KMS-11 (cell line): ENCODE data around the gene PSAP.

Source experiments
- H2AFZ ChIP-seq: fragments of 200-600 bp; sonication (generic); 2 replicates; pipeline ENCODE4 v1.6.1; 2016; ENCODE audit warnings: antibody characterized with exemption, mixed run types, low read depth
- H3K27ac ChIP-seq: fragments of 200-600 bp; sonication (generic); 2 replicates; pipeline ENCODE4 v1.6.1; 2016; ENCODE audit warnings: mild to moderate bottlenecking, mixed run types
- H3K27me3 ChIP-seq: fragments of 200-600 bp; sonication (generic); 2 replicates; pipeline ENCODE4 v1.6.1; 2017; ENCODE audit warnings: mild to moderate bottlenecking, low read depth, mixed run types, moderate library complexity; ENCODE audit not compliant: insufficient read depth
- H3K36me3 ChIP-seq: fragments of 200-600 bp; sonication (generic); 2 replicates; pipeline ENCODE4 v1.6.1; 2017; ENCODE audit warnings: mild to moderate bottlenecking, mixed run types; ENCODE audit not compliant: insufficient read depth
- H3K4me1 ChIP-seq: fragments of 200-600 bp; sonication (generic); 2 replicates; pipeline ENCODE4 v1.6.1; 2016; ENCODE audit warnings: mild to moderate bottlenecking, low read depth, mixed run types; ENCODE audit not compliant: poor library complexity, severe bottlenecking
- H3K4me2 ChIP-seq: fragments of 200-600 bp; sonication (generic); 2 replicates; pipeline ENCODE4 v1.7.0; 2016; ENCODE audit warnings: mild to moderate bottlenecking, mixed run types
- H3K4me3 ChIP-seq: fragments of 200-600 bp; sonication (generic); IDR thresholded peaks from 2 replicates; pipeline ENCODE4 v1.6.1; 2017; ENCODE audit warnings: low read depth, low read length, mixed read lengths; ENCODE audit not compliant: insufficient read depth
- H3K79me2 ChIP-seq: fragments of 200-600 bp; sonication (generic); 2 replicates; pipeline ENCODE4 v1.6.1; 2016; ENCODE audit warnings: low read depth, mixed run types; ENCODE audit not compliant: insufficient read depth
- H3K9ac ChIP-seq: fragments of 200-600 bp; sonication (generic); 2 replicates; pipeline ENCODE4 v1.6.1; 2016; ENCODE audit warnings: mild to moderate bottlenecking, mixed run types
- H4K20me1 ChIP-seq: fragments of 200-600 bp; sonication (generic); 2 replicates; pipeline ENCODE4 v1.6.1; 2016; ENCODE audit warnings: mild to moderate bottlenecking, mixed run types; ENCODE audit not compliant: insufficient read depth
- TF ChIP-seq, protein P1 (sequence below): fragments of 200-600 bp; sonication (generic); conservative IDR thresholded peaks from 2 replicates; pipeline ENCODE4 v1.6.1; 2017; ENCODE audit warnings: low read depth, mild to moderate bottlenecking, antibody characterized with exemption, low read length, moderate library complexity, mixed read lengths

Gene PSAP

DNA sequence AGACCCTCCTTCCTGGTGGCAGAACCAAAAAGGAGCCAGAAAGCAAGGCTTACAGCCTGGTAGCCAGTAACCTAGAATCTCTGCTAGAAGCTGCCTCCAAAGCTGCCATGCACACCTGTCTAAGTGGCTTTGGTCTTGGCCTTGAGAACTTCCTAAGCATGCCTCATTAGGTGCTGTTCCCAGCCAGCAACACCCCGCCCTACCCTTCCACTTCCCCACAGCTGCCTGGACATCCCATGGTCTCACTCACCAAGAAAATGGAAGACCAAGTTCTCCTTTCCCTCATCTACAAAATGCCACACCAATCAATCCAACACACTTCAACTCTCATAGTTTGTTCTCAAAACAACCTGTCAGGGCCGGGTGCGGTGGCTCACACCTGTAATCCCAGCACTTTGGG, 4.2 kb downstream of the PSAP start:
- H3K4me2 ChIP-seq = no peak overlapping the region
- H3K4me1 ChIP-seq = peaks cover 31% of the 10 kb centered on the region
- no peak overlapping the region for H3K4me3 ChIP-seq
- TF ChIP-seq, protein P1, sequence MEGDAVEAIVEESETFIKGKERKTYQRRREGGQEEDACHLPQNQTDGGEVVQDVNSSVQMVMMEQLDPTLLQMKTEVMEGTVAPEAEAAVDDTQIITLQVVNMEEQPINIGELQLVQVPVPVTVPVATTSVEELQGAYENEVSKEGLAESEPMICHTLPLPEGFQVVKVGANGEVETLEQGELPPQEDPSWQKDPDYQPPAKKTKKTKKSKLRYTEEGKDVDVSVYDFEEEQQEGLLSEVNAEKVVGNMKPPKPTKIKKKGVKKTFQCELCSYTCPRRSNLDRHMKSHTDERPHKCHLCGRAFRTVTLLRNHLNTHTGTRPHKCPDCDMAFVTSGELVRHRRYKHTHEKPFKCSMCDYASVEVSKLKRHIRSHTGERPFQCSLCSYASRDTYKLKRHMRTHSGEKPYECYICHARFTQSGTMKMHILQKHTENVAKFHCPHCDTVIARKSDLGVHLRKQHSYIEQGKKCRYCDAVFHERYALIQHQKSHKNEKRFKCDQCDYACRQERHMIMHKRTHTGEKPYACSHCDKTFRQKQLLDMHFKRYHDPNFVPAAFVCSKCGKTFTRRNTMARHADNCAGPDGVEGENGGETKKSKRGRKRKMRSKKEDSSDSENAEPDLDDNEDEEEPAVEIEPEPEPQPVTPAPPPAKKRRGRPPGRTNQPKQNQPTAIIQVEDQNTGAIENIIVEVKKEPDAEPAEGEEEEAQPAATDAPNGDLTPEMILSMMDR = no peak
- no peak overlapping the region for H3K27ac ChIP-seq
- peaks cover 51% of the 10 kb centered on the region for H3K79me2 ChIP-seq
- H3K27me3 ChIP-seq = no peaks in the 10 kb centered on the region
- H3K36me3 ChIP-seq = no peaks in the 10 kb centered on the region
- no peak overlapping the region for H3K9ac ChIP-seq
- no peaks in the 10 kb centered on the region for H4K20me1 ChIP-seq
- no peak overlapping the region for H2AFZ ChIP-seq

DNA sequence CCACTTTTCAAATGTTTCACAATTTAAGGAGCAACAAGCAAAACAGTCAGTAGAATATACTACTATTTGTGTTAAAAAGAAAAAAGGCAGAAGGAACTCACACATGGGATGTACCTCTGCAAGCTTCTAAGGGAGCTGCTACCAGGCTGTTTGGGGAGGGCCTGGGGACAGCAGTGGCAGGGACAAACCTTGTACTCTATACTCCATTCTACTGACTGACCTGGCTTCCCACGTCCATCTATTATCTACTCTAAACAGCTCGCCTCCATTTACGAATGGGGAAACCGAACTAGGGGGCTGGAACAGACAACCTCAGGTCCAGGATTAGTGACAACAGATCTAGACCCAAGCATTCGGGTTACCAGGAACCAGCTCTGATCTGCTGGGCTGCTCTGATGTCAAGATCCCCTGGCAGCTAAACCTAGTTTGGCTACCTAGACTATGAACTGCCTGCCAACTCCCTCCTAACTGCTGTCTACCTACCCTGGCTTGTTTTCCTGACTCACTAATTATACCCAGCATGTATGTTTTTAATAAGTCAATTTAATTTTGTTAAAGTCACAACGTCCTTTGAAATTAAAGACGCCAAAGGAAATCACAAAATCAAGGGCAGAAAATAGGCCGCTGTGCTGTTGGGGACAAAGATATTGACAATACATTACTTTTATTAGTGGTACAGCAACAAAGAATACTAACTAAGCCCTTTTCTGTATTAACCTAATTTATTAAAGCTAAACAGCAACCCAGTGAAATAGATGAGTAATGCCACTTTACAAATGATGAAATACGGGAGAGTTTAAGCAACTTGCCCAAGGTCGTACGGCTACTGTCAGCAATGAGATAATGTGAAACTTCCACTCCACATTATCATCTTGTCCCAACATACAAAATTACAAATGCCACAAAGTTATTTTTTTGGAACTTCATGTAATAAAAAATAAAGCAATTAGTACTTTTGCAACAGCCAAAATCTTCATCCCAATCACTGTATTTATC, 5.3 kb downstream of the PSAP start:
- Histone ChIP-seq H3K9ac (no peak overlapping the region), H3K4me2 (no peak overlapping the region), H3K36me3 (no peaks in the 10 kb centered on the region), H2AFZ (no peak overlapping the region), H3K4me1 (peaks cover 27% of the 10 kb centered on the region), H3K27me3 (no peaks in the 10 kb centered on the region), H3K27ac (no peak overlapping the region), H3K4me3 (no peak overlapping the region), H4K20me1 (no peaks in the 10 kb centered on the region), H3K79me2 (peaks cover 56% of the 10 kb centered on the region)
- TF ChIP-seq, protein P1 = no peak

DNA sequence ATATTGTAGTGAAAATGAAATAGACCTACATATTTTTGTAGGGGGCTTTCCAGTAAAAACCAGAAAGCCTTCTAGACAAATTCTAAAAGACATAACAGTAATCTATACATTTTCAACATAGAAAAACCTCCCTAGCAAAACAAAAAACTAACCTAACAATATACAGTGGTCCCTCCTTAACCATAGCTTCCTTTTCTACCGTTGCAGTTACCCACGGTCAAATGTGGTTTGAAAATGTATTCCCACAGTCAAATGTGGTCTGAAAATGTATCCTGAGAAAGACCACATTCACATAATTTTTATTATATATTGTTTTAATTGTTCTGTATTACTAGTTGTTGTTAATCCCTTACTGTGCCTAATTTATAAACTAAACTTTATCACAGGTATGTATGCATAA, 6.4 kb downstream of the PSAP start:
- H3K4me1 ChIP-seq = peaks cover 22% of the 10 kb centered on the region
- H3K27me3 ChIP-seq = no peaks in the 10 kb centered on the region
- peaks cover 52% of the 10 kb centered on the region for H3K79me2 ChIP-seq
- H3K4me2 ChIP-seq = no peak overlapping the region
- H3K9ac ChIP-seq = no peak overlapping the region
- no peaks in the 10 kb centered on the region for H4K20me1 ChIP-seq
- TF ChIP-seq, protein P1 = no peak
- H2AFZ ChIP-seq = no peak overlapping the region
- H3K4me3 ChIP-seq = no peak overlapping the region
- no peaks in the 10 kb centered on the region for H3K36me3 ChIP-seq
- H3K27ac ChIP-seq = no peak overlapping the region

DNA sequence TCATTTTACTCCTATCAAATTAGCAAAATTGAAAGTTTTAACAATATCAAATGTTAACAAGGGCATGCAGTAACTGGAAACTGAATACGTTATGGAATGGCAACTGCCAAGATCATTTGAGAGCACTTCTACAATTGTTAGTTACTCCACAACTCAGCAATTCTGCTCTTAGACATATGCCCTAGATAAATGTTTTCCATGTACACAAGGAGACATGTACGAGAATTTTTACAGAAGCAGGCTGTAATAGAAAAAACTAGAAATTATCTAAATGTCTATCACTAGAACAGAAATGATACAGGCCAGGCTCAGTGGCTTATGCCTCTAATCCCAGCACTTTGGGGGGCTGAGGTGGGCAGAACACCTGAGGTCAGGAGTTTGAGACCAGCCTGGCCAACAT, 7.0 kb downstream of the PSAP start:
- Histone ChIP-seq H3K4me2 (no peak overlapping the region), H4K20me1 (no peaks in the 10 kb centered on the region), H3K79me2 (peaks cover 46% of the 10 kb centered on the region), H3K4me3 (no peak overlapping the region), H3K27me3 (no peaks in the 10 kb centered on the region), H3K27ac (no peak overlapping the region), H3K36me3 (no peaks in the 10 kb centered on the region), H3K4me1 (peaks cover 22% of the 10 kb centered on the region), H2AFZ (no peak overlapping the region), H3K9ac (no peak overlapping the region)
- TF ChIP-seq, protein P1 = no peak
